GM21717 (cell line): ENCODE measurements around the gene TDRD7.

ENCODE experiments used
- ATAC-seq: cut with Tn5 transposase; IDR thresholded peaks from one replicate; pipeline ENCODE4 v1.9.1; 2021; ENCODE audit warnings: mild to moderate bottlenecking, moderate library complexity; ENCODE audit not compliant: unreplicated experiment

Gene TDRD7

DNA sequence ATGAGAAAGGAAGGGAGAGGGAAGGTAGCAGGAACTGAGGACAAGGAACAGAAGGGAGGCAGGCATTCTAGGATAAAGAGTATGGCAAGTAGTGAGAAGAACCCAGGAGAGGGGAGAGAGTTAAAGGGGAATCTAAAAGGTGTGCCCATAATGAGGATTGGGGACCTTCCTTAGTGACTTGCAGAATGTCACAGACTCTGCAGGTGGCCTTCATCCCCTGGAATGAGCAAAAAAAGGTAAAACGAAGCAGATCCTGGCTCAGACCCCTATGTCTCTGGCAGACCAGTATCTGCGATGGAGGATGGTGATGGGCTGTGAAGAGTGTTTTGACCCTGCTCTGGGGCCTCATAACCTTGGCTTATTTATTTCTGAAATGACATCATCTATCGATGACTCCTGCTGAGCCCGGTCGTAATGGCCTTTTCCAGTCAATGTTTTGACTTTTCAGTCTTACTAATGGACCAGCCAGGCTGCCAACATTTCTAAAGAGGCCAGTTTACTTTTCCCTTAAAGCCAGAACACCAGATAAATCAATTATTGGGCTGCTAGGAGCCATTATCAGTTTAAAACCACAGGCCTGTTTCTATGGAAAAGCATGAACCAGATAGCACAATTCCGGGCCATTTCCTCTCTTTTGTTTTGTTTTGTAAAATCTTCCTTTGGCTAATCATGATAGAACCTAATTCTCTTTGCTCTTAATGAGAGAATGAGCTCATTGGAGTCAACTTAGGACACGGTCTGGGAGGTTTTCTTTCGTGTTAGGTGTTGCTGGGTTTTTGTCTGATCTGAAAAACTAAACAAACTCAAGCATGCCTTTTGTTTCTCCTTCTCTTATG, 92.7 kb downstream of the TDRD7 start:
- no peak for ATAC-seq

DNA sequence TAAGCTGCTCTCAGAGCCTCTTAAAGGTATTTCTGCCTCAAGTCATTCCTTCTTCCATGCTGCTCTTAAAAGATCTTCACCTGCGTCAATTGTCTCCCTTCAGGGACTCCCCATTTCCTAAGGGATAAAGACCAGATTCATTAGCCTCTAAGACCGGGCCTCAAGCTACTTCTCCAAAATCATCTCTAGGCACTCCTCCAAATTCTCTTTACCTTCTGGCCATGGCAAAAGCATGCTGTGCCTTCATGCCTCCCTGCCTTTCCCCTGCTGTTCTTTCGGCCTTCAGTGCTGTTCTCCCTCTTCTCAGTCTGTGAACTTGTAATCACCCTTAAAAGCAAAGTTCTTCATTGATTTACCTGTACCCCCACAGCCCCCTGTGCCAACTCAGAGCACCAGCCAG, 93.9 kb downstream of the TDRD7 start:
- no peak for ATAC-seq

DNA sequence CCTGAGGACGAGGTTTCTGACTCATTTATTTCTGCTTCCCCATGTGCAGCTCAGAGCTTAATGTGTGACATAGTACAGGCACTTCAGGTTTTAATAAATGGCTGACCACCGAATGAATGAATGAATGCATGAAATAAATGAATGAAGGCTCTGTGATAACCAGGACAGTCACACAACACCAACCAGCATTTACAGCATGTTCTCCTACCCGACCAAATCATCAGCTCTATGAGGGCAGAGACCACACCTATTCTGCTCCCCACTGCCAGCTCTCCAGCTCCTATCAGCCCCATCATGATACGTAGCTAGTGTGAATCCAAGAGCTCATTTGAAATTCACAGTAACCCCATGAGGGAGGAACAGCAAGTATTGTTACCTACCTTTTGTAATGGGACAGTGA, 94.4 kb downstream of the TDRD7 start:
- no peak for ATAC-seq

- no peak for ATAC-seq
Observed at GRCh38 chr9:97506787-97507186, 94.9 kb downstream of the TDRD7 start.

DNA sequence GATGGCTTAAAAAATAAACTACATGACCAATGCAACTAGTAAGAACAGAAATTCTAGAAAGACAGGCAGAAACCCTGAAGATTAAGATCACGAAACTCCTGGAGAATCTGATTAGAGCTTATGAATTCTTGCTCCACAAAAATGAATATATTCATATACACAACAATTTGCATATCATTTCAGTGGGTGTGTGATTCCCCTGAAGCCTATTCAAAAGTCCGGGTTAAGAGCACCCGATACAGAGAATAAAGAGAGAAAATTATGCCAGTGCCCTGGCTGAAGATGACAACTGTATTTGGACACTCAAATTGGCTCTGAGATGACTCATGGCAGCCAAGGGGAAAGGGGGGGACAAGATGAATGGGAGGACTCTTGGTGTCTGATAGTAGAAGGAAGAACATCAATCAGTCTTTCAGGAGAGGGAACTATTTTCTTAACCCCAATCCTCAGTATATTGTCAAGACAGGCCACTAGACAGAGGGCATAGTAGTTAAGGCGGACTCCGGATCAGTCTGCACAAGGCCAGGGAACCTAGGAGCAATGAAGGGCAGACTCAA, 95.6 kb downstream of the TDRD7 start:
- no peak for ATAC-seq

DNA sequence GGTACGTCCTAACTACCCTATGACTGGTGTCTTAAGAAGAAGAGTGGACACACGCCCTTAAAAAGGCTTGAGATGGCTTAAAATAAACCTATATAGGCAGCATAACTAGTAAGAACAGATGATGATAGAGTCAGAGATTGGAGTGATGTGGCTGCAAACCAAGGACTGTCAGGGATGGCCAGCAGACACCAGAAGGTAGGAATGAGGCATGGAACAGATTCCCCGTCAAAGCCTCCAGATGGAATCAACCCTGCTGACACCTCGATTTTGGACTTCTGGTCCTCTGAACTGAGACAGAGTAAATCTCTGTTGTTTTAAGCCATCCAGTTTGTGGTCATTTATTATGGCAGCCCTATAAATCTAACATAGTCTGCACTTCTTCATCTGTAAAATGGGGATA, 97.0 kb downstream of the TDRD7 start:
- no peak for ATAC-seq

DNA sequence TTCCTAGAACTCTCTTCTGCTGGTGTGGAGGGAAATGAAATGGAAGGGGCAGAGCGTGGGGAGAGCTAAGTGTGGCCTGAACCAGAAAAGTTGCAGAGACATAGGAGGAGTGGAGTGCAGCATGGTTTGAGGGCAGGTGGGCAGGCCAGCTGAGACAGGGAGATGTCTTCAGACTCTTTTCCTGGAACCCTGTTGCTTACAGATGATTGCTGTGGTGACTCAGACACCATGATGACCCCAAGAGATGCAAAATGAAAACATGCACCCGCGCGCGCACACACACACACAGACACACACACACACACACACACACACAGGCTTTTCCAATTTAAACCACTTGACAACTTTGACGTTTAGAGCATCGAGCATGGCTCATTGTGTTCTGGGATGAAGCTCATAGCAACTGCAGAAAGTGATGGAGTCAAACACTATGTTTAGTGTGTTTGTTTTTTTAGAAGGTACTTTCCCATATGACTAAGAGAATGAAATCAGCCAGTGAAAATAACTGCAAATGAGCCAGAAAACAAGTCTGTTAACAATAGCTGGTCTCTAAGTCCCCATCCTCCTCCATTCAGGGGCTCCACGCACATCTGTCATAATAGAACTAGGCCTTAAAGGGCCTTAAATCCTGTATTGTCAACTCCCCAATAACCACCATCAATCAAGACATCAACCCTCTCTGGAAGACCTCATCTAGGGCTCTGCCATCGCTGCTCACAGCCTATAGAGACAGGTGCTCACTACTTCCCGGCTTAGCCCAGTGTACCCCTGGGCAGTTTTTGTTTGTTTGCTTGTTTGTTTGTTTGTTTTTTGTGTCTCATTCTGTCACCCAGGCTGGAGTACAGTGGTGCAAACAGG, 99.1 kb downstream of the TDRD7 start:
- ATAC-seq = peak; percentile 60

GRCh38 chr9:97511655-97512427, 99.9 kb downstream of the TDRD7 start:
- ATAC-seq = peak; percentile 14

DNA sequence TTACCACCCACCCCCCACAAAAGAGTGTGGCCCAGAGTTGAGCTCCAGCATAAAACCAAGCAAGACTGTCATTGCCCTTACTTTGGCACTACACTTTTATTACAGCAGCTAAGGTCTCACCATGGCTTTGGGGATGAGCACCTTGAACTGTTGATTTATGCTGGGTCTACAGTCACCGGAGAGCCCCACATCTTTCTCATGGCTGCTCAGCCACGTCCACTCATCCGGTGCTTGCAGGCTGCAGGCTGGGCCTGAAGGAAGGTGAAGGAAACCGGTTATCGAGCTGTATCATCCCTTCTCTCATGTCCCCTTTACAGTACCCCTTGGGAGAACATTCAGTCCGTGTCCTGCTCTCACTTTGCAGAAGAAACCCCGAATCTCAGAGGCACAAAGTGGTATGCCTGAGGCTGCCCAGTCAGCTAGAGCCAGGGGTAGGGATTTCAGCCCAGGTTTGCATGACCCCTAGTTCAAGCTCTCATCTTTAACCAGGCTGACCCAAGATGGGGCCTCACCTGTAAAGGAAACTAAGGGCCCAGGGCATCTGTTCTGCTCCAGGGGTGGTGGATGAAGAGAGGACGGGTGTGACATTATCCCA, 101.2 kb downstream of the TDRD7 start:
- ATAC-seq = no peak

GRCh38 chr9:97514531-97514930, 102.6 kb downstream of the TDRD7 start:
- ATAC-seq = no peak

DNA sequence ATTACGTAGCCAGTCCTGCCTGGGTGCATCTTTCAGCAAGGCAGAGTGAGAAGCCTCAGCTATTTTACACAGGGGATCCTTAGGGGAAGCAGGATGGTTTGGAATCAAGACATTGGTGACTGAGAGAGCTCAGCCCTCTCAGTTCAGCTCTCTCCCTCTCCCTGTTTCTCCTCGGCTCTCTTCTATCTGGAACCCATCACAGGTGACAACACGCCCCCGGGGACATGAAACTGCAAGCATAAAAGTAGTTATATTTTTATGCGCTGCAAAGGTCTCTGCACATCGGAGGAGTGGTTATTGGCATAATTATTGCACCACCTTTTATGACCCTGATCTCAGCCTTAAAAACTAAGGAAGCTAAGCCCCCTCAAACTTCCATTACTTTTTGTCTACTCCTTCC, 103.8 kb downstream of the TDRD7 start:
- ATAC-seq = no peak

- ATAC-seq = no peak
Observed at GRCh38 chr9:97516111-97516510, 104.2 kb downstream of the TDRD7 start.

DNA sequence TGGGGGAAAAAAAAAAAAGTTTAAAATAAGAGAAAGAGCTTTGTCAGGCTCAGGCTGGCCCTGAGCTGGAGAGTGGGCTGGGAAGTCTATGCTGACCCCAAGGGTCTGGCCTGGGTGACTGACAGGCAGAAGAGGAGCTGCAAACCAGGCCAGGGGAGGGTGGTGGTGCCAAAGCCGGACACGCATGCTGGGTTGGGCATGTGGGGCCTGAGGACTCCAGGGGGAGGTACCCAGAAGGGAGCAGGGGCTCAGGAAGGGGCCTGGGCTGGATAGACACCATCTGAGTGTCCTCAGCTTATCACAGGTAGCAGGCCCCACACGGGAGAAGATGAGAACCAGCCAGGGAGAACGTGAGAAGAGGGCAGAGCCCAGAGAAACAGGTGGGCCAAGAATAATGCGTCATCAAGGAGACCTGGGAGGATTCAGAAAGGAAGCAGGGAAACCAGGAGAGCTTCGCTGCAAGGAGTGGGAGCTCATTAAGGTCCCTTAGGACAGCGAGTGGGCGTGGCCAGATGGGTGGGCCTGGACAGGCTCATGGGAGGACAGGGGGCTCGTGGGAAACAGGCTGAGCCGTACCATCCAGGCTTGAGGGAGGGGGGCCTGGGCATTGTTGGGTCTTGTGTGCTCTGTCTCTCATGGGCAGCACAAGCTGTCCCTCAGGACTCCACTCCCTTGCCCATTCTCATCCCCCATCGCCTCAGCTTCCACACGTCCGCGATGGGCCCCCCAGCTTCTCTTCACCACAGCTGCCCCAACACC, 105.6 kb downstream of the TDRD7 start:
- no peak for ATAC-seq

DNA sequence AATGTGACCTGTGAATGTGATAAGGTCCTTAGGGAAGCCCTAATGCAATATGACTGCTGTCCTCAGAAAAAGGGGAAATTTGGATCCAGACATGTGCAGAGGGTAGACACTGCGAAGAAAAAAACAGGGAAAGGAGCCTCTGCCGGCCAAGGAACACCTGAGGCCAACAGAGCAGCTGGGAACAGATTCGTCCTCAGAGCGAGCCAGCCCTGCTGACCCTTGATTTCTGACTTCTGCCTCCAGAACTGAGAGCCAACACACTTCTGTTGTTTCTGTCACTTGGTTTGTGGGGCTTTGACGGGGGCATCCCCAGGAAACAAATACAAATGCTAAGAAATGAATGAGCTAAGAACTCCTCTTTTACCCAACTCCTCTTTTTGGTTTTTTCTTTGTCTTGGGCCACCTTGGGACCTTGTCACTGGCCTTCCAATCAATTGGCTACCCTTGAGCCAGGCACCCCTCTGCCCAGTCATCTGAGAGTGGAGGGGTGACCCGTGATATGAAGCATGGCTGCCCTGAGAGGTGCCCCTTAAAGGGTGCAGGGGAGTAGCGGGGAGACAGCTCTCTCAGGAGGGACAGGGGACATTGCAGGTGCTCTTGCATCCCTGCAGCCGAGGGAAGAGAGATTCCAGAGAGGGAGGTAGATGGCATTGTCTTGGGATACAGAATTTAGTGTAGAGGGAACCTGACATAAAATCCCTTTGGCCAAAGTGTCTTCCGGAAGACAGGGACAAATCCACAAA, 106.4 kb downstream of the TDRD7 start:
- ATAC-seq = no peak

DNA sequence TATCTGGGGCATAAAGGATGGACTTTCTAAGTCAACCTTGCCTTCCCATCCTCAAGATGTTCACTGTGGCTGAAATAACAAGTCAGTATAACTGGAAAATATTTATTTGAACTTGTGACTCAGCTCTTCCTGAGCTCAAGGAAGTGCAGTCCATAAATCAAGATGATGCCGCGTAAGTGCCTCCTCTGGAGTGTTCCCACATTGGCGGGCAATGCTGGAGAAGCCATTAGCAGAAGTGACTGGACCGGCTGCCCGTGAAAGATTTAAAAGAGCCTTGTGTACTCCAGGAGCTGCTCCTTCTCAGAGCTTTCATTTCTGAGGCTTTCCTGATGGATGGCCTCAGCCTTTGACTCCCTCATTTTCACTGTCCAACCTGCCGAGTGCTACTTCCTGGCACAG, 107.0 kb downstream of the TDRD7 start:
- no peak for ATAC-seq

GRCh38 chr9:97519441-97519970, 107.6 kb downstream of the TDRD7 start:
- no peak for ATAC-seq

DNA sequence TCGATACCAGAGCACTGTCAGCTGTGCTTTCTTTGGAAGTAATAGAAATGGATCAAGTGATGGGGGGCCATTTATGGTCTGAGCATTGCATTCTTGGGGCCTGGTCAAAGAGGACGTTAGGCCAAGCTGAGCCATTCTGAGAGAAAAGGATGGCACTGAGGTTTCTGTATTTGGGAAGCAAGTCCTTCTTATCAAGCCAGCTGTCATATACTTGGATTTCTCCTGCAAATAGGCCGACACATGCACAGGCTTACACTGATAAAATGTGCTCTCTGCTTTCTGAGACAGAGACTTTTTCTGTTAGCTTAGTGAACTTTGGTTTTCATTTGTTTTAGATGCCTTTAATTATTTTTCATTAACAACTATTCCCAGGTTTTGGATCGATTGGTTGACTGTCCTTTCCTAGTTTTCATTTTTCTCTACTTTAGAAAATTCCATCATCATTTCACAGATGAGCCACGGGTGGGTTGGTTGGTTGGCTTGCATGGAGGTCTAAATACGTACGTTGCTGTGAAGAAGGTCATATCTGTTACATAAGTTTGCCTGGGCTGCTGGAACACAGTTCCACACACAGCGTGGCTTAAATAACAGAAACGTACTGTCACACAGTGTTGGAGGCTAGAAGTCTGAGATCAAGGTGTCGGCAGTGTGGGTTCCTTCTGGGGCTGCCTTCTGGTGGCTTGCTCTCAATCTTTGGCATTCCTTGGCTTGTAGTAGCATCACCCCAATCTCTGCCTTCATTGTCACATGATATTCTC, 109.9 kb downstream of the TDRD7 start:
- ATAC-seq = no peak

DNA sequence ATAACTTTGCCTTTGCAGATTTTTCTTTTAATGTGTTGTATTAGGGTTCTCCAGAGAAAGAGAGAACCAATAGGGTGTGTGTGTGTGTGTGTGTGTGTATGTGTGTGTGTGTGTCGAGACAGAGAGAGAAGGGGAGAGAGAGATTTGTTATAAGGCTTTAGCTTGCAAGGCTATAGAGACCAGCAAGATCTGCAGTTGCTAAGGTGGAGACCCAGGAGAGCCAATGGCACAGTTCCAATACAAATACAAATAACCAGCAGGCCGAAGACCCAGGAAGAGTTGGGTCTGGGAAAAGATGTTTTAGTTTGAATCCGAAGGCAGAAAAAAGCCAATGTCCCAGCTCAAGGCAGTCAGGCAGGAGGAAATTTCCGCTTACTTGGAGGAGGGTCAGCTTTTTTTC, 112.5 kb downstream of the TDRD7 start:
- ATAC-seq = no peak
